ENCODE data around the gene ICAM4. TPM values are rescaled to one million over a fixed set of nuclear protein-coding genes. Genes with fewer than 3 reads are reported as not detected.

Gene ICAM4
- total and polyA plus RNA-seq, 2 of the 13 experiments (the other 11 are each of a cell fraction or from before 2014, with no cell fraction given) = 2.9 to 4.0 TPM

GRCh38 chr19:10295305-10295846, 8.6 kb downstream of the ICAM4 start (continued):
- TF ChIP-seq ARID3A (IDR thresholded peaks at IDR 0.05; ENCODE audit: low read depth, low read length) (no peak), GABPB1 (CRISPR knock-in tag; IDR thresholded peaks at IDR 0.05) (peak; percentile 61; the same call in 1 of the 2 replicates), MEIS1 (CRISPR knock-in tag; IDR thresholded peaks at IDR 0.05; ENCODE audit: borderline replicate concordance) (no peak), BORCS8-MEF2B (CRISPR knock-in tag; IDR thresholded peaks at IDR 0.05) (no peak), TFAP4 (IDR thresholded peaks at IDR 0.05; ENCODE audit: borderline replicate concordance, low read depth) (peak; percentile 92), JUNB (CRISPR knock-in tag; IDR thresholded peaks at IDR 0.05; ENCODE audit: borderline replicate concordance) (no peak), ZNF773 (CRISPR knock-in tag; IDR thresholded peaks at IDR 0.05; ENCODE audit: borderline replicate concordance) (no peak), RBFOX2 (IDR thresholded peaks at IDR 0.05; ENCODE audit: low read depth, low read length) (0 out of 2 replicates have a peak, but pooled peaks have one; percentile 28), REXO4 (CRISPR knock-in tag; IDR thresholded peaks at IDR 0.05; ENCODE audit: borderline replicate concordance) (no peak), ZNF784 (CRISPR knock-in tag; IDR thresholded peaks at IDR 0.05; ENCODE audit: borderline replicate concordance) (no peak)
